ENCODE data around the gene ABCC8. TPM values are rescaled to one million over a fixed set of nuclear protein-coding genes. Genes with fewer than 3 reads are reported as not detected.

Gene ABCC8
- total and polyA plus RNA-seq, 5 donors from 2014 or later = not detected

DNA sequence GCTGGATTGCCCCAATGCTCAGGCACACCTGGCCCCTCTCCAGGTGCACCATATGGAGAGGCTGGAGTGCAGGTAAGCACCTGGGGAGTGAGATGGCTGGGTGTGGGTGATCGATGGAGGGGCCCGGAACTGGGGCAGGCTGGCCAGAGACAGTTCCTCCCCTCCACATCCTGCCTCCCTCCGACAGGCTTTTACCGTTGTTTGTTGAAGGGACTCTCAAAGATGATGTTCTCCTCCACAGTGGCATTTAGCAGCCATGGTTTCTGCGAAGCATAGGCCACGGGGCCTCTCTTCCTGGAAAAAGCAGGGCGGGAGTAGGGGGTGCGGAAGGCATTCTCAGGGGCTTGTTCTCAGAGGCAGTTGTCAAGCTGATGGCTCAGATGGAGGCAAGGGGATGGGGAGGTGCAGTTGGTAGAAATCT, 62.3 kb downstream of the ABCC8 start:
- no peak overlapping the region for H3K4me3 ChIP-seq (ENCODE audit: low read depth, low read length)
- ATAC-seq (ENCODE audit: low read depth in 2 of 2) (no peak), DNase-seq (peak in 1 of 3 donors; percentile 88)
- no peaks in the 10 kb centered on the region for H3K9me3 ChIP-seq (ENCODE audit: control insufficient read depth in 2 of 2, low read length in 2 of 2)
- peaks cover 0 to 2% (median 0%) of the 10 kb centered on the region in 7 donors for H3K9me3 Mint-ChIP-seq
- H3K27me3 Mint-ChIP-seq = peaks cover 7% of the 10 kb centered on the region
- peaks cover 6% of the 10 kb centered on the region for H3K27me3 ChIP-seq (ENCODE audit: control insufficient read depth, insufficient read depth, low read length)
- H3K36me3 Mint-ChIP-seq = peaks cover 4% of the 10 kb centered on the region
- H3K27ac Mint-ChIP-seq = no peak overlapping the region
- no peaks in the 10 kb centered on the region for H3K4me1 ChIP-seq (ENCODE audit: control insufficient read depth, insufficient read depth, low read length, poor library complexity, severe bottlenecking)
- H3K4me3 Mint-ChIP-seq = no peak overlapping the region
- peaks cover 0 to 2% (median 0%) of the 10 kb centered on the region in 4 donors for H3K4me1 Mint-ChIP-seq
- H3K27ac ChIP-seq (ENCODE audit: insufficient read depth, low read length, poor library complexity, severe bottlenecking) = no peak overlapping the region
- H3K36me3 ChIP-seq (ENCODE audit: control insufficient read depth, insufficient read depth, low read length) = no peaks in the 10 kb centered on the region

DNA sequence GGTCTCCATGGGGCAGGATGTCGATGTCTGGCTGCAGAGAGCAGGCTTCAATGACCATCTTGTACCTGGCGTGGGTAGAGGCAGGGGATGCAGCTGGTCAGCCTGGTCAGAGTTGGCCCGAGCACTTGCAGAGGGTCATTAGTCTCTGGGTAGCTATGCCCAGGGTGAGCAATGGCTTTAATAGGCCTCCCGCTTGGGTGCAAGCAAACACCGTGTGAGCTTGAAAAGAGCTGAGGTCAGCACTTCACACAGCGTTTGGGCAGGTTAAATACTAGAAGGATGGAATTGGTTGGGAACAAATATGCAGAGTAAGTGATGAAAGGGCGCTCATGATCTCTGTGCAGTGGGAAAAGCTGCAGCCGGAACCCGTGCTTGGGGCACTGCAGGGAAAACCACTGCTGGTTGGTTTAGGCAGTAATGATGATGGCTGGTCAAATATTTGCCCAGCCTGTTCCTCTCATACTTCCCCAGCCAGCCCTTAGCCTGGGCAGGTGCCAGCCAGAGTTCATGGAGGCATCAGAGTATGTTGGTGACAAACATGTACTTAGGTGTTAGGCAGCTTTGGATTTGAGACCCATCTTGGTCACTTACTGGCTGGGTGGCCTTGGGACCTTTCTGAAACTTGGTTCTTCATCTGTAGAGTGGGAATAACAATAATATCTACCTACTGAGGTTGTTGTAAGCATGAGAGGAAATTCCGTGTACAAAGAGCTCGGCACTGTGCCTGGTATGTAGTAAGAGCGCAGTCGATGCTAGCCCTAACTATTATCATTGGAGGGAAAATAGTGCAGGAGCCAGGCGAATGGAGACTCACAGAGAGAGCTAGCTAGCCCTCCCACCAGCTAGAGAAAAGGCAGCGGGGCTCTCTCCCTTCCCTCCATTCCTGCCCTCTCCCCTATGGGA, 63.0 kb downstream of the ABCC8 start:
- Mint-ChIP-seq H3K27me3 (peaks cover 5% of the 10 kb centered on the region), H3K36me3 (peaks cover 4% of the 10 kb centered on the region), H3K4me1 (peaks cover 0 to 2% (median 0%) of the 10 kb centered on the region in 4 donors), H3K9me3 (peaks cover 0 to 2% (median 0%) of the 10 kb centered on the region in 7 donors), H3K4me3 (no peak overlapping the region), H3K27ac (no peak overlapping the region)
- no peak overlapping the region for H3K27ac ChIP-seq (ENCODE audit: insufficient read depth, low read length, poor library complexity, severe bottlenecking)
- peaks cover 6% of the 10 kb centered on the region for H3K27me3 ChIP-seq (ENCODE audit: control insufficient read depth, insufficient read depth, low read length)
- H3K9me3 ChIP-seq (ENCODE audit: control insufficient read depth in 2 of 2, low read length in 2 of 2) = no peaks in the 10 kb centered on the region
- no peaks in the 10 kb centered on the region for H3K4me1 ChIP-seq (ENCODE audit: control insufficient read depth, insufficient read depth, low read length, poor library complexity, severe bottlenecking)
- no peaks in the 10 kb centered on the region for H3K36me3 ChIP-seq (ENCODE audit: control insufficient read depth, insufficient read depth, low read length)
- DNase-seq (no peak), ATAC-seq (ENCODE audit: low read depth in 2 of 2) (no peak)
- no peak overlapping the region for H3K4me3 ChIP-seq (ENCODE audit: low read depth, low read length)

DNA sequence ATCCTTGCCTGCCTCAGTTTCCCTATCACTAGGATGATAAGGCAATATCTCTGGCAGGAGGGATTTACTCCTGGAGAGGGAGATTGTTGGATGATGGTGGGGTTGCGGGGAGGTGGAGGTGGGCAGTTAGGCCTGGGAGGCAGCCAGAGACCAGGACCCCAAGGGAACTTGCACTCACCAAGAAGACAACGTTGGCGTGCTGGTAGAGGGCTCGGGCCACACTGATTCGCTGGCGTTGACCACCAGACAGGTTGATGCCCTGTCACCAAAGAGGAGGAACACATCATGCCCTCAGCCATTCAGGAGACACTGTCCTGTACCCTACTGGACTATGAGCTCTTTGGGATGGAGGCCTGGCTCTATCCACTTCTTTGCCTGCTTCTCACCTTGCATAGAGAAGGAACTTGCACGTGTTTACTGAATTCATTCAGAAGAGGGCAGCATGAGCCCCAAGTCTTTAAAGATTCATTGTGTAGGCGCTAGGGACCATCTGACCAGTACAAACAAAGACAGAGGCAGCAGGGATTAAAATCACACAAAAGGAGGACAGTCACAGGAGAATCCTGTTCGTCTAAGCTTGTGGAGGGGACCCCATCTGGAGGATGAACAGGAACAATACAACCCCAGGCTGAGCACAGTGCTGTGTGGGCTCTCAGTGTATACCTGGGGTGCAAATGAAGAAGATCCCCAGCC, 64.0 kb downstream of the ABCC8 start:
- H3K4me3 ChIP-seq (ENCODE audit: low read depth, low read length) = no peak overlapping the region
- peak in 1 of 3 donors; percentile 28 for DNase-seq
- no peaks in the 10 kb centered on the region for H3K4me1 ChIP-seq (ENCODE audit: control insufficient read depth, insufficient read depth, low read length, poor library complexity, severe bottlenecking)
- H3K27me3 Mint-ChIP-seq = peaks cover 4% of the 10 kb centered on the region
- H3K9me3 ChIP-seq (ENCODE audit: control insufficient read depth in 2 of 2, low read length in 2 of 2) = no peaks in the 10 kb centered on the region
- no peak overlapping the region for H3K27ac ChIP-seq (ENCODE audit: insufficient read depth, low read length, poor library complexity, severe bottlenecking)
- H3K36me3 ChIP-seq (ENCODE audit: control insufficient read depth, insufficient read depth, low read length) = no peaks in the 10 kb centered on the region
- no peak overlapping the region for H3K27ac Mint-ChIP-seq
- peaks cover 4% of the 10 kb centered on the region for H3K36me3 Mint-ChIP-seq
- H3K4me3 Mint-ChIP-seq = no peak overlapping the region
- peaks cover 3% of the 10 kb centered on the region for H3K27me3 ChIP-seq (ENCODE audit: control insufficient read depth, insufficient read depth, low read length)
- peaks cover 0 to 2% (median 0%) of the 10 kb centered on the region in 7 donors for H3K9me3 Mint-ChIP-seq
- no peak for ATAC-seq (ENCODE audit: low read depth in 2 of 2)
- H3K4me1 Mint-ChIP-seq = peaks cover 0 to 2% (median 0%) of the 10 kb centered on the region in 4 donors

DNA sequence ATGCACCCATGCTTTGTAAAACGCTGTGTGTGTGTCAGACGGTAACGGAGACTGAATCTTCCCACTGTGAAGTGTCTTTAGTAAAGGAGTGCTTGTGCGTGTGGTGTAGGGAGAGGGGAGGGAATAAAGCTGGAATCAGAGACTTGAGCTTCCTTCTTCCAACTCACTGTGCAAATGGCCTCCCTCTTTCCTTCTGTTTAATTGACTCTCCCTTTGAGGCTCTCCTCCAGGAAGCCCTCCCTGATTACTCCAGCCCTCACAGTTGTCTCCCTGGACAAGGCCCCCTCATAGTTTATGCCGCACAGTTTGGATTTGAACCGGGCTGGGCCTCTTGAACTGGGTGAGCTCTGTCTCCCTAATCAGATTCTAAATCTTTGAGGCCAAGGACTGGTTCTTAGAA, 65.2 kb downstream of the ABCC8 start:
- Mint-ChIP-seq H3K4me1 (peaks cover 0 to 2% (median 0%) of the 10 kb centered on the region in 4 donors), H3K27ac (peak overlapping the region in 1 of 3 donors; percentile 81), H3K36me3 (peaks cover 4% of the 10 kb centered on the region), H3K4me3 (no peak overlapping the region), H3K9me3 (peaks cover 0 to 2% (median 0%) of the 10 kb centered on the region in 7 donors), H3K27me3 (no peaks in the 10 kb centered on the region)
- H3K36me3 ChIP-seq (ENCODE audit: control insufficient read depth, insufficient read depth, low read length) = no peaks in the 10 kb centered on the region
- H3K4me3 ChIP-seq (ENCODE audit: low read depth, low read length) = no peak overlapping the region
- no peak for DNase-seq
- H3K27me3 ChIP-seq (ENCODE audit: control insufficient read depth, insufficient read depth, low read length) = peaks cover 3% of the 10 kb centered on the region
- H3K9me3 ChIP-seq (ENCODE audit: control insufficient read depth in 2 of 2, low read length in 2 of 2) = no peaks in the 10 kb centered on the region
- no peak for ATAC-seq (ENCODE audit: low read depth in 2 of 2)
- no peaks in the 10 kb centered on the region for H3K4me1 ChIP-seq (ENCODE audit: control insufficient read depth, insufficient read depth, low read length, poor library complexity, severe bottlenecking)
- no peak overlapping the region for H3K27ac ChIP-seq (ENCODE audit: insufficient read depth, low read length, poor library complexity, severe bottlenecking)

DNA sequence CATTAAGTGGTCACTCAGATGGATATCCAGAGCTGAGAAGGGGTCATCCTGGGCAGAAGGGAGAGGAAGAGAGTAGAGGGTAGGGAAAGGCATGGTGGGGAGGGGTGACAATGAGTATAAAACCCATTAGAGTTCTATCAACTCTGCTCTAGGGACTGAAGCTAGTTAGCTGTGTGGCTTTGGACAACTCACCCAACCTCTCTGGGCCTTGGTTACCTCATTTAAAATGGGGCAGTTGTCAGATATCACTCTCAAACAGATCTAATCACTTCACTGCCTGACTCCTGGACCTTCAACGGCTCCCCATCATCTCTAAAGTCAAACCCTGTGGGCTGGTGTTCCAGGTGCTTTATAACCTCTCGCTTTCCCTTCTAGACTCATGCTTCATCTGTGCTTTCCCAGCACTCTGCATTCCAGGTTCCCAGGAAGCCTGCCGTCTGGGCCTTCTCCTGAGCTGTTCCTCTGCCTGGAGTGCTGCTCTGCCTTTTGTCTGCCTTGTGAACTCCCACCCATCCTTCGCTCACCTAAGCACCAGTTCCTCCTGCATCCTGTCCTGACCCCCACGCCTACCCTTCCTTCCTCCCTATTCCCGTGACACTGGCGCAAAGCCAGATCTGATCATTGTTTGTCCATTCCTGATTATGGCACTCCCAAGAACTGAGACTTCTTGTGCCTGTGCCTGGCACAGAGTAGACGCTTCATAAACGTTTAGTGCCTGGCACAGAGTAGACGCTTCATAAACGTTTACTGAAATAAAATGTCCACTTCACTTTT, 65.9 kb downstream of the ABCC8 start:
- Mint-ChIP-seq H3K9me3 (peaks cover 0 to 2% (median 0%) of the 10 kb centered on the region in 7 donors), H3K4me1 (peaks cover 0 to 2% (median 0%) of the 10 kb centered on the region in 4 donors), H3K4me3 (no peak overlapping the region), H3K27ac (no peak overlapping the region), H3K36me3 (peaks cover 4% of the 10 kb centered on the region), H3K27me3 (no peaks in the 10 kb centered on the region)
- no peak for DNase-seq
- Histone ChIP-seq H3K27ac (ENCODE audit: insufficient read depth, low read length, poor library complexity, severe bottlenecking) (no peak overlapping the region), H3K4me1 (ENCODE audit: control insufficient read depth, insufficient read depth, low read length, poor library complexity, severe bottlenecking) (no peaks in the 10 kb centered on the region), H3K36me3 (ENCODE audit: control insufficient read depth, insufficient read depth, low read length) (no peaks in the 10 kb centered on the region), H3K4me3 (ENCODE audit: low read depth, low read length) (no peak overlapping the region), H3K9me3 (ENCODE audit: control insufficient read depth in 2 of 2, low read length in 2 of 2) (no peaks in the 10 kb centered on the region), H3K27me3 (ENCODE audit: control insufficient read depth, insufficient read depth, low read length) (peaks cover under 1% of the 10 kb centered on the region)
- ATAC-seq (ENCODE audit: low read depth in 2 of 2) = no peak

DNA sequence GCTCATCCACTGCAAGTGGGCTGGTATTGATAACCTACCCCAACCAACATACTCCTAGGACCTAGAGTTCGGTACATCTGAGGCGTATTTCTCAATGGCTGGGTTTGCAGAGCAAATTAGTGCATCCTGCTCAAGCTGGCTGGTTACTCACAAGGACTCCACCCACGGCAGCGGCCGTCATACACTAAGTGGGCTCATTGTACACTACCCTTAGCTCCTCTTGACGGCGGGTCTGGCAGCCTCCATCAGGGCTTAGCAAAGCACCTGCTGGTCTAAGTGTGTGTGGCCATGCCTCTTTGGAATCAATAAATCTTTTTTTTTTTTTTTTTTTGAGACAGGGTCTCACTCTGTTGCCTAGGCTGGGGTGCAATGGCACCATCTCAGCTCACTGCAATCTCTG, 68.0 kb downstream of the ABCC8 start:
- Mint-ChIP-seq H3K27me3 (no peaks in the 10 kb centered on the region), H3K9me3 (peaks cover 0 to 2% (median 0%) of the 10 kb centered on the region in 7 donors), H3K4me3 (peak overlapping the region in 1 of 4 donors; percentile 53), H3K27ac (no peak overlapping the region), H3K36me3 (peaks cover 3% of the 10 kb centered on the region), H3K4me1 (no peaks in the 10 kb centered on the region)
- H3K4me3 ChIP-seq (ENCODE audit: low read depth, low read length) = no peak overlapping the region
- H3K9me3 ChIP-seq (ENCODE audit: control insufficient read depth in 2 of 2, low read length in 2 of 2) = no peaks in the 10 kb centered on the region
- no peak for DNase-seq
- no peak for ATAC-seq (ENCODE audit: low read depth in 2 of 2)
- H3K36me3 ChIP-seq (ENCODE audit: control insufficient read depth, insufficient read depth, low read length) = no peaks in the 10 kb centered on the region
- H3K4me1 ChIP-seq (ENCODE audit: control insufficient read depth, insufficient read depth, low read length, poor library complexity, severe bottlenecking) = no peaks in the 10 kb centered on the region
- no peaks in the 10 kb centered on the region for H3K27me3 ChIP-seq (ENCODE audit: control insufficient read depth, insufficient read depth, low read length)
- no peak overlapping the region for H3K27ac ChIP-seq (ENCODE audit: insufficient read depth, low read length, poor library complexity, severe bottlenecking)

DNA sequence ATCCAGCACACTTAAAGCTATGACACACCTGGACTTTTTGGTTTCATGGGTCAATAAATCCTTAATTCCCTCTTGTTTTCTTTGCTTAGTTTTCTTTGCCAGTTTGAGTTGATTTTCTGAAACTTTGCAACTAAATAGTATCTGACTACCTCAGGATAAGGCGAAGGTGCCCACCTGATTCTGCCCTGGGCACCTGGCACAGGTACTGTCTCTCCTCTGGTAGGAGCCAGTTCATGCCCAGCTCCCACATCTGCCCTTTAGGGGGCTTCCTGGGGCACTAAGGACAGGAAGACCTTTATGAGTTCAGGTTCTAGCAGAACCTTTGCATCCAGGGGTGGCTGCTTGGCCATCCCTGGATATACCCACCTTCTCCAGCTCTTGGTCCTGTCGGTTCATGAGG, 68.6 kb downstream of the ABCC8 start:
- Mint-ChIP-seq H3K36me3 (no peaks in the 10 kb centered on the region), H3K27me3 (no peaks in the 10 kb centered on the region), H3K4me1 (no peaks in the 10 kb centered on the region), H3K4me3 (peak overlapping the region in 1 of 4 donors; percentile 53), H3K9me3 (peaks cover 0 to 2% (median 0%) of the 10 kb centered on the region in 7 donors), H3K27ac (no peak overlapping the region)
- no peaks in the 10 kb centered on the region for H3K9me3 ChIP-seq (ENCODE audit: control insufficient read depth in 2 of 2, low read length in 2 of 2)
- no peak for DNase-seq
- ATAC-seq (ENCODE audit: low read depth in 2 of 2) = no peak
- H3K27me3 ChIP-seq (ENCODE audit: control insufficient read depth, insufficient read depth, low read length) = no peaks in the 10 kb centered on the region
- no peaks in the 10 kb centered on the region for H3K36me3 ChIP-seq (ENCODE audit: control insufficient read depth, insufficient read depth, low read length)
- no peaks in the 10 kb centered on the region for H3K4me1 ChIP-seq (ENCODE audit: control insufficient read depth, insufficient read depth, low read length, poor library complexity, severe bottlenecking)
- no peak overlapping the region for H3K27ac ChIP-seq (ENCODE audit: insufficient read depth, low read length, poor library complexity, severe bottlenecking)
- H3K4me3 ChIP-seq (ENCODE audit: low read depth, low read length) = no peak overlapping the region

Data from CD4-positive, CD25-positive, alpha-beta regulatory T cell (primary cell).